ENCODE measurements around the gene IDH3A.
"Not testable (repeated sequence)": the region's sequence is repeated elsewhere in the genome, so short reads cannot be mapped to it uniquely, and the experiment has no call there.

IDH3A gene

GRCh38 chr15:78130466-78131294 is 18.5 kb upstream of the IDH3A start:
- no peak for TF ChIP-seq POLR2AphosphoS5 (IDR thresholded peaks at IDR 0.05; ENCODE audit: low read depth, low read length)
- TF ChIP-seq TAF1 (IDR thresholded peaks at IDR 0.05; ENCODE audit: borderline replicate concordance, low read depth, low read length), result no peak
- TF ChIP-seq POLR2A (IDR thresholded peaks at IDR 0.05; ENCODE audit: low read depth, low read length), result no peak
- DNase-seq (ENCODE audit: insufficient read length), result no peak
- FAIRE-seq, result no peak

- DNase-seq (ENCODE audit: insufficient read length) (peak; percentile 98), FAIRE-seq (peak; percentile 71)
- TF ChIP-seq POLR2AphosphoS5 (IDR thresholded peaks at IDR 0.05; ENCODE audit: low read depth, low read length) (no peak), POLR2A (IDR thresholded peaks at IDR 0.05; ENCODE audit: low read depth, low read length) (peak; percentile 53; the same call in 1 of the 2 replicates)
Measured at GRCh38 chr15:78131295-78132061, 17.7 kb upstream of the IDH3A start, which contains the start of gene CIB2. TSS of gene CIB2 (minus strand) at chr15:78131445. CDS start at chr15:78131215, 230 bp downstream.

DNA sequence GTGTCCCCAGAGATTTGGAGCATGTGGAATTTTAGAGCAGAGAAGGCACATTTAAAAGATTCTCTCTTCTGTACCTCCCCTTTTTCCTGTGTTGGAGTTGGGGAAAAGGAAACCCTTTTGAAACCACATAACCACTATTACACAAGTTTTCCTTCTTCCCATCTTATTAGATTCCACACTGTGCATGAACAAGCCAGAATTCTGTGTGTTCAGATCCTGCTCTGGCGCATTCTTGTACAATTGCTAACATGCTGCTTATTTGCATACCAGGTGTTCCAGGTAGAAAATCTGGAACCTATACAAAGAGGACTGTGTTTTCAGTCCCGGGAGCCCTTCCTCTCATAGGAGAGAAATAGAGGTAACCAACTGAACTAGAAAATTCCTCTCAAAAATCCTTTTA is 15.4 kb upstream of the IDH3A start:
- TF ChIP-seq POLR2AphosphoS5 (IDR thresholded peaks at IDR 0.05; ENCODE audit: low read depth, low read length) (no peak), TAF1 (IDR thresholded peaks at IDR 0.05; ENCODE audit: borderline replicate concordance, low read depth, low read length) (no peak), POLR2A (IDR thresholded peaks at IDR 0.05; ENCODE audit: low read depth, low read length) (no peak)
- DNase-seq (ENCODE audit: insufficient read length) (no peak), FAIRE-seq (no peak)

GRCh38 chr15:78139578-78139977 is 9.6 kb upstream of the IDH3A start:
- FAIRE-seq (no peak), DNase-seq (ENCODE audit: insufficient read length) (no peak)
- TF ChIP-seq POLR2A (IDR thresholded peaks at IDR 0.05; ENCODE audit: low read depth, low read length) (no peak), POLR2AphosphoS5 (IDR thresholded peaks at IDR 0.05; ENCODE audit: low read depth, low read length) (no peak), TAF1 (IDR thresholded peaks at IDR 0.05; ENCODE audit: borderline replicate concordance, low read depth, low read length) (no peak)

GRCh38 chr15:78140292-78140691 is 8.9 kb upstream of the IDH3A start:
- TF ChIP-seq POLR2AphosphoS5 (IDR thresholded peaks at IDR 0.05; ENCODE audit: low read depth, low read length), result no peak
- TF ChIP-seq POLR2A (IDR thresholded peaks at IDR 0.05; ENCODE audit: low read depth, low read length), result no peak
- TF ChIP-seq TAF1 (IDR thresholded peaks at IDR 0.05; ENCODE audit: borderline replicate concordance, low read depth, low read length), result no peak
- DNase-seq (ENCODE audit: insufficient read length) (no peak), FAIRE-seq (no peak)

DNA sequence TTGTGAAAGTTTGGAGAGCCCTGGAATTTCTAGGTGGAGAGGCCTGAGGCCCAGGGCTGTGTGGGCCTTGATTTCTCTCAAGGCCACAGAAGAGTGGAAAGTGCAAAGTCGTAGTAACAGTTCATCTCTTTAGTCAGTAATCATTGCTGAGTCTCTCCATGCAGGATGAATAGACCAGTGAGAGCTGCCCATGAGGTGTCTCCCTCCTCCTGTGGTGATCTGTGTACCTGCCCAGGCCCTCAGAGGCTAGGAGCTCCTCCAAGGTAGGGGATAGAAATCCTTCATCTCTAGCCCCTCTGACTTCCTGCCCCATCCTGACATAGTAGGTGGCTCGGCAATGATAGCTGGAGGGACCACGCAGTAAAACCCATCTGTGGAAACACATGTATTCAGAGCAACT is 6.8 kb upstream of the IDH3A start:
- FAIRE-seq, result no peak
- no peak for TF ChIP-seq POLR2AphosphoS5 (IDR thresholded peaks at IDR 0.05; ENCODE audit: low read depth, low read length)
- no peak for TF ChIP-seq TAF1 (IDR thresholded peaks at IDR 0.05; ENCODE audit: borderline replicate concordance, low read depth, low read length)
- no peak for TF ChIP-seq POLR2A (IDR thresholded peaks at IDR 0.05; ENCODE audit: low read depth, low read length)
- DNase-seq (ENCODE audit: insufficient read length), result no peak

- TF ChIP-seq TAF1 (IDR thresholded peaks at IDR 0.05; ENCODE audit: borderline replicate concordance, low read depth, low read length), result no peak
- TF ChIP-seq POLR2A (IDR thresholded peaks at IDR 0.05; ENCODE audit: low read depth, low read length), result no peak
- TF ChIP-seq POLR2AphosphoS5 (IDR thresholded peaks at IDR 0.05; ENCODE audit: low read depth, low read length), result no peak
- FAIRE-seq (no peak), DNase-seq (ENCODE audit: insufficient read length) (no peak)
Measured at GRCh38 chr15:78146425-78147154, 2.6 kb upstream of the IDH3A start.

DNA sequence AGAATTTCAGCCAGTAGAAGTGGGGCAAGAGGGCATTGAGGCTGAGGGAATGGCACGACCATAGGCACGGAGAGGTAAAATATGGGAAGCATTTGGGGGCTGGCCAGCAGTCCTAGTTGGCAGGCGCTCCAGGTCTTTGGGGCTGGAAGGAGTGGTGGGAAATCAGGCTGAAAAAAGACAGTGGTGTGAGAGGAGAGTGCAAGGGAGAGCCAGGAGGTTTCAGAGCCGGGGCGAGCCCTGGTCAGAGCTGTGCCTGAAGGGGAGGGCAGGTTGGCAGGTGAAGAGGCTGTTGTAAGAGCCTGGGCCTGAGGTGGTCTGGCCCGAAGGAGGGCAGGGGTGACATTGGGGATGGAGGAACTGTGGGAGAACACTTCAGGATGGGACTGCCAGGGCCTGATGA is 1.6 kb upstream of the IDH3A start:
- TF ChIP-seq POLR2A (IDR thresholded peaks at IDR 0.05; ENCODE audit: low read depth, low read length) (no peak), POLR2AphosphoS5 (IDR thresholded peaks at IDR 0.05; ENCODE audit: low read depth, low read length) (no peak), TAF1 (IDR thresholded peaks at IDR 0.05; ENCODE audit: borderline replicate concordance, low read depth, low read length) (no peak)
- no peak for FAIRE-seq

GRCh38 chr15:78148392-78149067 is 632 bp upstream of the IDH3A start:
- no peak for TF ChIP-seq POLR2A (IDR thresholded peaks at IDR 0.05; ENCODE audit: low read depth, low read length)
- no peak for TF ChIP-seq POLR2AphosphoS5 (IDR thresholded peaks at IDR 0.05; ENCODE audit: low read depth, low read length)
- TF ChIP-seq TAF1 (IDR thresholded peaks at IDR 0.05; ENCODE audit: borderline replicate concordance, low read depth, low read length), result no peak
- FAIRE-seq (no peak), DNase-seq (ENCODE audit: insufficient read length) (no peak)

More for the DNA sequence above, 1.6 kb upstream of the IDH3A start:
- DNase-seq (ENCODE audit: insufficient read length), result no peak

GRCh38 chr15:78149805-78150751 is 916 bp downstream of the IDH3A start:
- no peak for TF ChIP-seq POLR2AphosphoS5 (IDR thresholded peaks at IDR 0.05; ENCODE audit: low read depth, low read length)
- FAIRE-seq (no peak), DNase-seq (ENCODE audit: insufficient read length) (no peak)

DNA sequence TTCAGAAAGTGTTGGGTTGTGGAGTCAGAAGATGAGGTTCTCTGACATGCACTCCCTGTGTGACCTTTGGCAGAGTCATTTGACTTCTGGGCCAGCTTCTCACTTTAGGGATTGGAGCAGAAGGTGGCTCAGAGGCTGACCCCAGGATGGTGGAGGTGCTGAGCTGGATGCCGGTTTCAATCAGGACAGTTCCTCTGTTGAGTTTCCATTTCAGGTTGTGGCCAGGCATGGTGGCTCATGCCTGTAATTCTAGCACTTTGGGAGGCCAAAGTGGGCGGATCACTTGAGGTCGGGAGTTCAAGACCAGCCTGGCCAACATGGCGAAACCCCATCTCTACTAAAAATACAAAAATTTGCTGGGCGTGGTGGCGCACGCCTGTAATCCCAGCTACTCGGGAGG is 1.9 kb downstream of the IDH3A start:
- FAIRE-seq; DNase-seq (ENCODE audit: insufficient read length): not testable (repeated sequence)

All from GM12892 (cell line).